SK-N-SH (cell line): Measurements from ENCODE around the gene EIF1. TPM values are rescaled to one million over a fixed set of nuclear protein-coding genes. Genes with fewer than 3 reads are reported as not detected.

Experiments
- CTCF ChIA-PET: fragments of 300-600, 350-600 bp; formaldehyde crosslinking; extraction: SDS; loops from one replicate; lab custom pipeline; 2021; lab: Yijun Ruan, JAX
- POLR2A ChIA-PET: fragments of 350-600 bp; sonication (Branson Sonifier 250); formaldehyde crosslinking; extraction: SDS; loops from one replicate; lab custom pipeline; 2020; ENCODE audit warnings: antibody characterized with exemption, inconsistent platforms; lab: Yijun Ruan, JAX
- DNase-seq: peaks from one replicate; pipeline ENCODE4 v3.0.0; 2012
- H2AFZ ChIP-seq: fragments of 200-600 bp; sonication (generic); 2 replicates; pipeline ENCODE4 v1.8.1; 2016; ENCODE audit warnings: antibody characterized with exemption, mild to moderate bottlenecking, low read depth
- H3F3A ChIP-seq: fragments of 200-600 bp; sonication (generic); replicated peaks from 2 replicates; pipeline ENCODE3; 2016; ENCODE audit warnings: antibody characterized with exemption, mild to moderate bottlenecking; ENCODE audit not compliant: insufficient read depth
- H3K27ac ChIP-seq, 2 experiments: fragments of 200-500 bp in 1 of 2; fragments of 200-600 bp in 1 of 2; sonication (Bioruptor generic) in 1 of 2; sonication (generic), shearing (Covaris generic) in 1 of 2; 2 replicates each; pipeline versions ENCODE4 v1.5.1 to v1.6.1; 2014 to 2016; ENCODE audit warnings: low read depth in 2 of 2, inconsistent platforms in 1 of 2, low read length in 1 of 2, mild to moderate bottlenecking in 1 of 2, mixed read lengths in 1 of 2
- H3K27me3 ChIP-seq: fragments of 200-600 bp; sonication (generic), shearing (Covaris generic); 2 replicates; pipeline ENCODE4 v1.6.1; 2016; ENCODE audit warnings: mixed run types; ENCODE audit not compliant: insufficient read depth
- H3K36me3 ChIP-seq, 2 experiments: fragments of 200-500 bp in 1 of 2; fragments of 200-600 bp in 1 of 2; sonication (Bioruptor generic) in 1 of 2; sonication (generic) in 1 of 2; replicated peaks in 1 of 2; 2 replicates each; pipeline versions ENCODE3 to v1.5.1; 2014 to 2016; ENCODE audit warnings: low read length in 1 of 2, mild to moderate bottlenecking in 1 of 2; ENCODE audit not compliant: insufficient read depth in 2 of 2, control insufficient read depth in 1 of 2
- H3K4me1 ChIP-seq, 2 experiments: fragments of 200-500 bp in 1 of 2; fragments of 200-600 bp in 1 of 2; sonication (Bioruptor generic) in 1 of 2; sonication (generic), shearing (Covaris generic) in 1 of 2; 2 replicates each; pipeline versions ENCODE4 v1.5.1 to v1.6.1; 2014 to 2016; ENCODE audit warnings: low read depth in 1 of 2, low read length in 1 of 2, mixed run types in 1 of 2; ENCODE audit not compliant: insufficient read depth in 2 of 2, control insufficient read depth in 1 of 2
- H3K4me2 ChIP-seq: fragments of 200-600 bp; sonication (generic), shearing (Covaris generic); 2 replicates; pipeline ENCODE4 v1.6.1; 2017; ENCODE audit warnings: mixed run types
- H3K4me3 ChIP-seq, 2 experiments: fragments of 200-500 bp in 1 of 2; fragments of 200-600 bp in 1 of 2; sonication (Bioruptor generic) in 1 of 2; sonication (generic), shearing (Covaris generic) in 1 of 2; 2 replicates each; pipeline versions ENCODE4 v1.5.1 to v1.8.1; 2014 to 2016; ENCODE audit warnings: low read depth in 2 of 2, inconsistent platforms in 1 of 2, low read length in 1 of 2, mild to moderate bottlenecking in 1 of 2, mixed read lengths in 1 of 2, moderate library complexity in 1 of 2
- H3K79me2 ChIP-seq: fragments of 200-600 bp; sonication (generic); 2 replicates; pipeline ENCODE4 v1.8.1; 2017; ENCODE audit warnings: mild to moderate bottlenecking; ENCODE audit not compliant: insufficient read depth
- H3K9ac ChIP-seq: fragments of 200-600 bp; sonication (generic); 2 replicates; pipeline ENCODE4 v1.6.1; 2017; ENCODE audit warnings: mixed run types
- H3K9me2 ChIP-seq: fragments of 200-600 bp; sonication (generic); 2 replicates; pipeline ENCODE4 v1.6.1; 2017; ENCODE audit warnings: mixed run types
- H3K9me3 ChIP-seq: fragments of 200-600 bp; sonication (generic); 2 replicates; pipeline ENCODE4 v1.6.1; 2017; ENCODE audit warnings: mixed run types, mild to moderate bottlenecking, moderate library complexity
- H4K20me1 ChIP-seq: fragments of 200-600 bp; sonication (generic); 2 replicates; pipeline ENCODE4 v1.6.1; 2017; ENCODE audit warnings: mild to moderate bottlenecking, mixed run types; ENCODE audit not compliant: insufficient read depth
- EP300 ChIP-seq, 2 experiments: IDR thresholded peaks; 2 replicates each; pipeline versions ENCODE4 v1.4.0 to v1.6.1; 2012; ENCODE audit warnings: borderline replicate concordance in 1 of 2, low read depth in 1 of 2, low read length in 1 of 2
- FOXJ3 ChIP-seq: sonication (generic); formaldehyde crosslinking; IDR thresholded peaks from 2 replicates; pipeline ENCODE4 v1.5.1; 2020; ENCODE audit warnings: mild to moderate bottlenecking, missing genetic modification reagents
- IRF3 ChIP-seq: fragments of 150-350 bp; IDR thresholded peaks from 2 replicates; pipeline ENCODE4 v1.6.1; 2016; ENCODE audit warnings: mild to moderate bottlenecking, low read depth, low read length
- MEF2A ChIP-seq: IDR thresholded peaks from 2 replicates; pipeline ENCODE4 v1.4.0; 2012; ENCODE audit warnings: low read depth, borderline replicate concordance
- NRF1 ChIP-seq: IDR thresholded peaks from 2 replicates; pipeline ENCODE4 v1.6.1; 2012; ENCODE audit warnings: low read depth, mild to moderate bottlenecking, low read length
- TAF1 ChIP-seq: IDR thresholded peaks from 2 replicates; pipeline ENCODE4 v1.6.1; 2012; ENCODE audit warnings: low read depth, mild to moderate bottlenecking, low read length, moderate library complexity, borderline replicate concordance
- USF1 ChIP-seq: IDR thresholded peaks from 2 replicates; pipeline ENCODE4 v1.4.0; 2012; ENCODE audit warnings: low read depth, borderline replicate concordance
- USF2 ChIP-seq: fragments of 150-350 bp; IDR thresholded peaks from 2 replicates; pipeline ENCODE4 v1.6.1; 2017; ENCODE audit warnings: antibody characterized with exemption, low read length, low read depth, borderline replicate concordance
- WGBS: methylation state at CpG from one replicate; pipeline ENCODE4 v1.1.6; 2017; ENCODE audit warnings: low lambda C conversion rate; 5-methylcytosine and 5-hydroxymethylcytosine counted together
- polyA plus RNA-seq, 3 experiments: library from polyadenylated mRNA; depleted of rRNA; stranded (reverse); fragments of >200 nt; gene quantifications; 2 replicates each; pipeline ENCODE4 v1.2.3, GENCODE V29; 2012

EIF1 gene
- polyA plus RNA-seq, 1 of the 3 experiments (the other 2 are of a cell fraction), result 300 TPM

GRCh38 chr17:41659427-41660212 lies 29.1 kb upstream of the EIF1 start:
- no peaks in the 10 kb centered on the region for H3K9me2 ChIP-seq
- no peaks in the 10 kb centered on the region; the same call in 1 of the 2 replicates for H3K27me3 ChIP-seq
- ChIA-PET CTCF (interaction anchor here (0.6 to 20.6 kb wide), 9 partner anchors 13 to 841 kb away, joined by 3 to 646 read pairs (median 44); no protein-coding TSS in a partner anchor), POLR2A (no interaction called here)
- H3K4me1 ChIP-seq, result no peaks in the 10 kb centered on the region; a peak in 1 of 4 replicates
- no peak overlapping the region for H3K27ac ChIP-seq
- no peaks in the 10 kb centered on the region for H3F3A ChIP-seq
- WGBS, result 69% methylated on average over 10 of the region's 11 CpGs
- no peak overlapping the region for H3K9ac ChIP-seq
- DNase-seq, result no peak
- no peaks in the 10 kb centered on the region for H3K9me3 ChIP-seq
- H3K4me3 ChIP-seq, result no peak overlapping the region
- no peak for TF ChIP-seq USF1
- TF ChIP-seq MEF2A, result no peak
- no peak for TF ChIP-seq IRF3
- no peak for TF ChIP-seq TAF1
- H3K79me2 ChIP-seq, result no peaks in the 10 kb centered on the region
- no peaks in the 10 kb centered on the region for H3K36me3 ChIP-seq
- H4K20me1 ChIP-seq, result no peaks in the 10 kb centered on the region
- H3K4me2 ChIP-seq, result no peak overlapping the region
- no peak overlapping the region for H2AFZ ChIP-seq

- ChIA-PET CTCF (interaction anchor here (0.6 to 13.9 kb wide), 12 partner anchors 13 to 858 kb away, joined by 3 to 534 read pairs (median 12); partner anchors contain the start of gene EIF1), POLR2A (no interaction called here)
- Histone ChIP-seq H4K20me1 (no peaks in the 10 kb centered on the region), H3K4me3 (no peak overlapping the region), H3K4me2 (no peak overlapping the region), H3K4me1 (no peaks in the 10 kb centered on the region; a peak in 1 of 4 replicates), H3K79me2 (no peaks in the 10 kb centered on the region), H3K27me3 (no peaks in the 10 kb centered on the region; the same call in 1 of the 2 replicates), H3K9ac (no peak overlapping the region), H3K27ac (no peak overlapping the region), H3K9me3 (no peaks in the 10 kb centered on the region), H2AFZ (no peak overlapping the region), H3F3A (no peaks in the 10 kb centered on the region), H3K36me3 (no peaks in the 10 kb centered on the region), H3K9me2 (no peaks in the 10 kb centered on the region)
- no peak for DNase-seq
- 58% methylated on average over 6 of the region's 8 CpGs for WGBS
- no peak for TF ChIP-seq FOXJ3 (CRISPR knock-in tag)
- TF ChIP-seq USF2, result no peak
- no peak for TF ChIP-seq EP300 (IDR thresholded peaks at IDR 0.05; ENCODE audit: borderline replicate concordance in 1 of 2, low read depth in 1 of 2, low read length in 1 of 2)
- TF ChIP-seq IRF3, result no peak
- TF ChIP-seq NRF1, result no peak
Observed at GRCh38 chr17:41660221-41660711, 28.4 kb upstream of the EIF1 start.
